Activated CD4-positive, alpha-beta T cell treated with anti-CD3 and anti-CD28 coated beads, Interleukin-2, amount 50 U/mL, for 24 hours (primary cell): ENCODE data around the gene CYP2R1.

Experiments used
- DNase-seq, 2 donors: peaks; one replicate each; pipeline ENCODE4 v3.0.0-alpha.2; 2020; ENCODE audit warnings: low read depth in 1 of 2, low spot score in 1 of 2

CYP2R1 gene

GRCh38 chr11:14835496-14836492 lies 56.2 kb downstream of the CYP2R1 start:
- DNase-seq: no peak
